ENCODE results near the gene TXNRD3. TPM values are rescaled to one million over a fixed set of nuclear protein-coding genes. Genes with fewer than 3 reads are reported as not detected.
"Not testable (repeated sequence)": the region's sequence is repeated elsewhere in the genome, so short reads cannot be mapped to it uniquely, and the experiment has no call there.

TXNRD3 gene
- total and polyA plus RNA-seq, 2 experiments from 2014 or later = 15.7 to 16.2 TPM

DNA sequence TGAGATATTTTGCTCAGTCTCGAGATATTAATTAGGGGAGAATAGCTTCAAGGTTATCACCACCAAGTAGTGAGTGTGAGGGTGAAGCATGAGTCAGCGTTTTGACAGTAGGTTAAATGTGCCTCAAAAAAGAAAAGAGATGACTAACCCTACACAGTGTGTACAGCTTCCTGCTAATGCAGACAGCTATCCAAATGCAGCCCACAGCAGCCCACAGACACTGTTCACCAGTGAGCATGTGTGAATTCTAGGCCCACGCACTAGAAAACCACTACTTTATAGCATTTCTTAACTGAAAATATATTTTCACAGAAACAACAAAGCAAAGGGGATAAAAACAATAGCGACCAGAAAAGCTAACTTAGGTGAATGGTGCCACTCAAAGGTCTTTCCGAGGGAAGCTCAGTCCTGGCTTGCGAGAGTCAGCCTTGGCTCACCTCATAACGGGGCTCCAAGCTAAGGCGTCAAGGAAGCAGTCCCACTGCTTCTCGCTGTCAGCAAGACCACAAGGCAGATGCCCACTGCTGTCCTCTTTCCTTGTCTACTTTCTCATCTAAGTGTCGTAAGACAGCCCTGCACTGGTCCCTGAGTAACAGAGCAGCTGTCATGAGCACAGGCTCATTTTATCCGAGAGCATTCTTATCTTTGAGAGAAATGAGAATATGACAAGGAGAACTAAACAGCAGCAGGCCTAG lies 47.6 kb downstream of the TXNRD3 start:
- H4K20me1 ChIP-seq (ENCODE audit: insufficient read depth) = no peaks in the 10 kb centered on the region
- peaks cover 7% of the 10 kb centered on the region; the same call in 1 of the 2 replicates for H3F3A ChIP-seq (ENCODE audit: insufficient read depth)
- no peaks in the 10 kb centered on the region for H3K27me3 ChIP-seq (replicated peaks; ENCODE audit: insufficient read depth)
- no peaks in the 10 kb centered on the region for H3K79me2 ChIP-seq (ENCODE audit: insufficient read depth)
- TF ChIP-seq EZH2phosphoT487 (IDR thresholded peaks at IDR 0.05; ENCODE audit: insufficient read depth, low read depth) (no peak), EZH2 (IDR thresholded peaks at IDR 0.05; ENCODE audit: insufficient read depth, poor library complexity, severe bottlenecking) (no peak)
- H3K9me2 ChIP-seq (ENCODE audit: insufficient read depth) = no peaks in the 10 kb centered on the region
- no peaks in the 10 kb centered on the region for H3K9me3 ChIP-seq (ENCODE audit: low read depth)
- in situ Hi-C loops (cut with MboI) = no loop called here
- H3K4me1 ChIP-seq (ENCODE audit: insufficient read depth) = peaks cover 20% of the 10 kb centered on the region
- DNase-seq = peak; percentile 75
- peaks cover 15% of the 10 kb centered on the region for H3K36me3 ChIP-seq (ENCODE audit: low read depth)
- WGBS, 2 experiments (ENCODE audit: low coverage in 1 of 2, low lambda C conversion rate in 2 of 2, missing lambda C conversion rate in 2 of 2) = 74 to 79% methylated on average over 11 of the region's 11 CpGs
- no peak overlapping the region for H2AFZ ChIP-seq
- H3K27ac ChIP-seq = no peak overlapping the region
- H3K9ac ChIP-seq = no peak overlapping the region
- H3K4me3 ChIP-seq = no peak overlapping the region
- H3K4me2 ChIP-seq (ENCODE audit: unreplicated experiment) = no peak overlapping the region

DNA sequence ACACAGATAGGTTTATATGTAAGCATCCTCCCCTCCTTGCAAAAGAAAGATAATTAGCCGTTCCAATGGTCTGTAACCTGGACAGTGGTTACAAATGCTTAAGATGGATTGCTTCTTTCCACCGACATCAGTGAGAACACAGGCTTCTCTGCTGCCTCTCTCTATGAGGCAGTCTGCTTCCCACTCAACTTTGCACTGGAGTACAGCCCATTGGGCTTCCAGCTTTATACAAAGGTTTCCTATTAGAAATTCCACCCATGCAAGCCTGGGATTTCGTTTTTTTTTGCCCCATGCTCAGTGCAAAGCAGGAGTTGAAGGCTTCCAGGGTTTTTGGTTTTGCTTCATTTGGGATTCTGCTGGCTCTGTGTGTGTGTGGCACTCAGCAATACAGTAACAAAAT lies 48.9 kb downstream of the TXNRD3 start:
- H3K9me2 ChIP-seq (ENCODE audit: insufficient read depth) = no peaks in the 10 kb centered on the region
- no peak overlapping the region for H2AFZ ChIP-seq
- 86 to 91% methylated on average over 3 of the region's 3 CpGs for WGBS, 2 experiments (ENCODE audit: low coverage in 1 of 2, low lambda C conversion rate in 2 of 2, missing lambda C conversion rate in 2 of 2)
- no peak for DNase-seq
- in situ Hi-C loops (cut with MboI) = no loop called here
- H3F3A ChIP-seq (ENCODE audit: insufficient read depth) = peaks cover 7% of the 10 kb centered on the region; the same call in 1 of the 2 replicates
- peaks cover 15% of the 10 kb centered on the region for H3K36me3 ChIP-seq (ENCODE audit: low read depth)
- H3K4me2 ChIP-seq (ENCODE audit: unreplicated experiment) = no peak overlapping the region
- no peaks in the 10 kb centered on the region for H4K20me1 ChIP-seq (ENCODE audit: insufficient read depth)
- H3K27ac ChIP-seq = no peak overlapping the region
- H3K9me3 ChIP-seq (ENCODE audit: low read depth) = no peaks in the 10 kb centered on the region
- TF ChIP-seq EZH2phosphoT487 (IDR thresholded peaks at IDR 0.05; ENCODE audit: insufficient read depth, low read depth) (no peak), EZH2 (IDR thresholded peaks at IDR 0.05; ENCODE audit: insufficient read depth, poor library complexity, severe bottlenecking) (no peak)
- H3K9ac ChIP-seq = no peak overlapping the region
- H3K79me2 ChIP-seq (ENCODE audit: insufficient read depth) = no peaks in the 10 kb centered on the region
- no peaks in the 10 kb centered on the region for H3K27me3 ChIP-seq (replicated peaks; ENCODE audit: insufficient read depth)
- peaks cover 20% of the 10 kb centered on the region for H3K4me1 ChIP-seq (ENCODE audit: insufficient read depth)
- H3K4me3 ChIP-seq = no peak overlapping the region

DNA sequence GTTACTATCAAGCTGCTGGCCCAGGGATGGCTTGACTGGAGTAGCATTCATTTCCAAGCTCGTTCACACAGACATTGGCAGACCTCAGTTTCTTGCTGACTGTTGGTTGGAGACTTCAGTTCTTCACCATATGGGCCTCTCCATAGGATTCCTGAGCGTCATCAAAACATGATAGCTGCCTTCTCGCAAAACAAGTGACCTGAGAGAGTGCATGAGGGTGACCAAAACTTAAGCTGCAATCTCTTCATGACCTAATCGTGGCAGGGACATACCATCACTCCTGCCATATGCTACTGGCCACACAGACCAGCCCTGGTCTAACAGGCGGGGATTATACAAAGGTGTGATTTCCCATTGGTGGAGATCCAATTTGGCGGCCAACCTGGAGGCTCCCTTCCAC lies 50.2 kb downstream of the TXNRD3 start:
- H2AFZ ChIP-seq = no peak overlapping the region
- 92 to 98% methylated on average over 6 of the region's 6 CpGs for WGBS, 2 experiments (ENCODE audit: low coverage in 1 of 2, low lambda C conversion rate in 2 of 2, missing lambda C conversion rate in 2 of 2)
- H3K36me3 ChIP-seq (ENCODE audit: low read depth) = peaks cover 4% of the 10 kb centered on the region; the same call in 1 of the 2 replicates
- peaks cover 7% of the 10 kb centered on the region; the same call in 1 of the 2 replicates for H3F3A ChIP-seq (ENCODE audit: insufficient read depth)
- H3K9me3 ChIP-seq (ENCODE audit: low read depth) = no peaks in the 10 kb centered on the region
- in situ Hi-C loops (cut with MboI) = no loop called here
- H3K27ac ChIP-seq = no peak overlapping the region
- H3K4me2 ChIP-seq (ENCODE audit: unreplicated experiment) = no peak overlapping the region
- no peaks in the 10 kb centered on the region for H3K79me2 ChIP-seq (ENCODE audit: insufficient read depth)
- no peaks in the 10 kb centered on the region for H4K20me1 ChIP-seq (ENCODE audit: insufficient read depth)
- no peaks in the 10 kb centered on the region for H3K9me2 ChIP-seq (ENCODE audit: insufficient read depth)
- TF ChIP-seq EZH2 (IDR thresholded peaks at IDR 0.05; ENCODE audit: insufficient read depth, poor library complexity, severe bottlenecking) = no peak
- TF ChIP-seq EZH2phosphoT487 (IDR thresholded peaks at IDR 0.05; ENCODE audit: insufficient read depth, low read depth) = no peak
- no peak overlapping the region for H3K4me3 ChIP-seq
- no peak for DNase-seq
- no peak overlapping the region for H3K9ac ChIP-seq
- peaks cover 20% of the 10 kb centered on the region for H3K4me1 ChIP-seq (ENCODE audit: insufficient read depth)
- H3K27me3 ChIP-seq (replicated peaks; ENCODE audit: insufficient read depth) = no peaks in the 10 kb centered on the region

DNA sequence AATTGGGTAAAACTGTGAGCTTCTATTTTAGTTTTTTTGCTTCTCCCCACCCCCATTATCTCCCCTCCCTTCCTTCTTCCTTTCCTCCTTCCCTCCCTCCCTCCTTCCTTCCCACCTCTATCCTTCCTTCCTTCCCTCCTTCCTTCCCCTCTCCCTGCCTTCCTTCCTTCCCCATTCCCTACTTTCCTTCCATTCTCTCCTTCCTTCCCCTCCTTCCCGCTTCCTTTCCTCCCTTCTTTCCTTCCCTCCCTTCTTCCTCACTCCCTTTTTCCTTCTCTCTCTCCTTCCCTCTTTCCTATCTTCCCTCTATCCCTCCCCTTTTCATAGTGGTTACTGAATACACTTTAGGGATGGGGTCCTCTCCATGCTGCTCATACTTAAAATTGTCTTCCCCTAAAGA lies 55.8 kb downstream of the TXNRD3 start:
- 0 to 79% methylated on average over 1 of the region's 1 CpG for WGBS, 2 experiments (ENCODE audit: low coverage in 1 of 2, low lambda C conversion rate in 2 of 2, missing lambda C conversion rate in 2 of 2)

DNA sequence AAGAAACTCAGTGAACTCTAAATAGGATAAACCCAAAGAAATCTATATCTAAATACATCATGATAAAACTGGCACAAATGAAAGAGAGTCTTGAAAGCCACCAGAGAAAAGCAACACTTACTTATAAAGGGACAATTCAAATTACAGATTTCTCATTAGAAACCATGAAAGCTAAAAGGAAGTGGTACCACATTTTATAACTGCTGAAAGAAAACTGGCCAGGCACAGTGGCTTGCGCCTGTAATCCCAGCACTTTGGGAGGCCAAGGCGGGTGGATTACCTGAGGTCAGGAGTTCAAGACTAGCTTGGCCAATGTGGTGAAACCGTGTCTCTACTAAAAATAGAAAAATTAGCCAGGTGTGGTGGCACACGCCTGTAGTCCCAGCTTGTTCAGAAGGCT lies 59.4 kb downstream of the TXNRD3 start:
- WGBS, 2 experiments (ENCODE audit: low coverage in 1 of 2, low lambda C conversion rate in 2 of 2, missing lambda C conversion rate in 2 of 2) = 94% methylated on average over 4 of the region's 4 CpGs
- H3K4me3 ChIP-seq; H3K9me3 ChIP-seq (ENCODE audit: low read depth); H2AFZ ChIP-seq; H3K27me3 ChIP-seq (replicated peaks; ENCODE audit: insufficient read depth); H3K4me1 ChIP-seq (ENCODE audit: insufficient read depth); H3F3A ChIP-seq (ENCODE audit: insufficient read depth); H3K36me3 ChIP-seq (ENCODE audit: low read depth); H3K79me2 ChIP-seq (ENCODE audit: insufficient read depth); H3K27ac ChIP-seq; DNase-seq; H4K20me1 ChIP-seq (ENCODE audit: insufficient read depth); in situ Hi-C loops (cut with MboI); H3K9ac ChIP-seq; H3K9me2 ChIP-seq (ENCODE audit: insufficient read depth); H3K4me2 ChIP-seq (ENCODE audit: unreplicated experiment): not testable (repeated sequence)

More for the DNA sequence above, 55.8 kb downstream of the TXNRD3 start:
- 0 out of 2 replicates have a peak, but pooled peaks cover 2% of the 10 kb centered on the region for H3K4me1 ChIP-seq (ENCODE audit: insufficient read depth)
- H3K4me2 ChIP-seq (ENCODE audit: unreplicated experiment) = no peak overlapping the region
- no peaks in the 10 kb centered on the region for H3F3A ChIP-seq (ENCODE audit: insufficient read depth)
- no peak for DNase-seq
- no peaks in the 10 kb centered on the region for H3K9me2 ChIP-seq (ENCODE audit: insufficient read depth)
- no peak for TF ChIP-seq EZH2phosphoT487 (IDR thresholded peaks at IDR 0.05; ENCODE audit: insufficient read depth, low read depth)
- TF ChIP-seq EZH2 (IDR thresholded peaks at IDR 0.05; ENCODE audit: insufficient read depth, poor library complexity, severe bottlenecking) = no peak
- H3K4me3 ChIP-seq = no peak overlapping the region
- H3K27ac ChIP-seq = no peak overlapping the region
- no peaks in the 10 kb centered on the region for H3K27me3 ChIP-seq (replicated peaks; ENCODE audit: insufficient read depth)
- H2AFZ ChIP-seq = no peak overlapping the region
- H3K9ac ChIP-seq = no peak overlapping the region
- no peaks in the 10 kb centered on the region for H3K36me3 ChIP-seq (ENCODE audit: low read depth)
- in situ Hi-C loops (cut with MboI) = no loop called here
- no peaks in the 10 kb centered on the region for H4K20me1 ChIP-seq (ENCODE audit: insufficient read depth)
- no peaks in the 10 kb centered on the region for H3K9me3 ChIP-seq (ENCODE audit: low read depth)
- H3K79me2 ChIP-seq (ENCODE audit: insufficient read depth) = no peaks in the 10 kb centered on the region

DNA sequence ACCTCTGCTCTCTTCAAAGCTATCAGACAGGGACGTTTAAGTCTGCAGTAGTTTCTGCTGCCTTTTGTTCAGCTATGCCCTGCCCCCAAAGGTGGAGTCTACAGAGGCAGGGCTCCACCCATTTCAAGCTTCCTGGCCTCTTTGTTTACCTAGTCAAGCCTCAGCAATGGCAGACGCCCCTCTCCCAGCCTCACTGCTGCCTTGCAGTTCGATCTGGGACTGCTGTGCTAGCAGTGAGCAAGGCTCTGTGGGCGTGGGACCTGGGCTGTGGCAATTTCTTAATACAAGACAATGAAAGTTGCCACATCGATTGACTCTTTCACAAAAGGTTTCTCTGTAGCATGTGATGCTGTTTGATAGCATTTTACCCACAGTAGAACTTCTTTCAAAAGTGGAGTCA lies 63.4 kb downstream of the TXNRD3 start:
- H2AFZ ChIP-seq; H3K27me3 ChIP-seq (replicated peaks; ENCODE audit: insufficient read depth); H3K9me3 ChIP-seq (ENCODE audit: low read depth); H3K27ac ChIP-seq; H3K4me3 ChIP-seq; H3K36me3 ChIP-seq (ENCODE audit: low read depth); H4K20me1 ChIP-seq (ENCODE audit: insufficient read depth); H3K4me1 ChIP-seq (ENCODE audit: insufficient read depth); H3F3A ChIP-seq (ENCODE audit: insufficient read depth); H3K4me2 ChIP-seq (ENCODE audit: unreplicated experiment); DNase-seq; in situ Hi-C loops (cut with MboI); H3K9me2 ChIP-seq (ENCODE audit: insufficient read depth); H3K9ac ChIP-seq; H3K79me2 ChIP-seq (ENCODE audit: insufficient read depth): not testable (repeated sequence)
- 64 to 69% methylated on average over 5 of the region's 5 CpGs for WGBS, 2 experiments (ENCODE audit: low coverage in 1 of 2, low lambda C conversion rate in 2 of 2, missing lambda C conversion rate in 2 of 2)
